HG03060 (cell line): ENCODE data around the gene IGSF21.
"Not testable (repeated sequence)": the region's sequence is repeated elsewhere in the genome, so short reads cannot be mapped to it uniquely, and the experiment has no call there.

Source experiments
- ATAC-seq: cut with Tn5 transposase; IDR thresholded peaks from one replicate; pipeline ENCODE4 v1.9.1; 2021; ENCODE audit warnings: low read depth, moderate number of reproducible peaks; ENCODE audit not compliant: unreplicated experiment

The IGSF21 gene

DNA sequence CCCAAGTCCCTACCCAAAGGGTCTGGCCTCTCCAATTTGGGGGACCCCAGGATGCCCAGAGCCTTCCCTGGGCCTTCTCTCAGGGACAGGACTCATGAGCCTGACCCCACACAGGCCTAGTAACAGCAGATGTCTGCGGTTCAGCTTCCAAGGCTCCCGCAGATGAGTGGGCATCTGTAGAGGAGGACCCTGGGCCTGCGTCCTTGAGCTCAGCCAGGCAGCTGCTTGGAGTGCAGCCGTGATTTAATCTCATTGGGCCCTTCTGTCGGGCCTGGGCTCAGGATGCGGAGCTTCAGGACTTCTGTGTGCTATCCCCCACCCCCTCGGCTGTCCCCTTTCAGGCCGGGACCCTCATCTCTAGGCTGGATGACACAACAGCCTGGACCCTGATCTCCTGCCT is 35.4 kb downstream of the IGSF21 start:
- ATAC-seq, result no peak

GRCh38 chr1:18144062-18144461 is 36.5 kb downstream of the IGSF21 start:
- no peak for ATAC-seq

DNA sequence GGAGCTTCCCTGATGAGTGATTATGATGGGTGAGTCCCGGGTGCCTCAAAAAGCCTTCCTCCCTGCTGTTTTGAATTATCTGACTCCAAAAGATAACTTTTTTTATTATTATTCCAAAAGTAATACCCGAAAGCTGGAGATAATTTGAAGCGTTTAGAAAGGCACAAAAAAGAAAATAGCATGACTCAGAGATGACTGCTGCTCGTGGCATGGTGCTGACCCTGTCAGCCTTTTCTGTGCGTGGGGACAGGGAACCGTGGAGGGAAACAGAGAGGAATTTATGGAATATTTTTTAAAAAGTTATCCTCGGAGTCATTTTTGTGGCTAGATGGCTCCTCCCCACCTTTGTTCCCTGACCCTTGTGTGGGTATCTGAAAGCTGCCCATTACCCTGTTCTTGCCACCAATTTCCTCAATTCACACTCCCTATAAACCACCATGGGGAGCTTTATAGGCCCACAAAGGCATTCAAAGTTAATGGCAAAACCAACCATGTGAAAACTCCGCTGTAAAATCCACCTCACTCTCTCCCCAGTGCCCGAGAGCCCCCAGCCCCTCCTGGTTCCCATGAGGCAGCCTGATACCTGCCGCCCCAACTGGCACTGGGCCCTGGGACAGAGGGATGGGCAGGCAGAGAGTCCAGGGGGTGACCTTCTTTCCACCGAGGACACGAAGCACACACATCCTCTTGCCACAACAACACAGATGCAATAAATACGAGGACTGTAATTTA is 37.5 kb downstream of the IGSF21 start:
- no peak for ATAC-seq

GRCh38 chr1:18145851-18146618 is 38.4 kb downstream of the IGSF21 start:
- ATAC-seq, result no peak

GRCh38 chr1:18146886-18147285 is 39.3 kb downstream of the IGSF21 start:
- no peak for ATAC-seq

GRCh38 chr1:18147672-18148071 is 40.1 kb downstream of the IGSF21 start:
- no peak for ATAC-seq

DNA sequence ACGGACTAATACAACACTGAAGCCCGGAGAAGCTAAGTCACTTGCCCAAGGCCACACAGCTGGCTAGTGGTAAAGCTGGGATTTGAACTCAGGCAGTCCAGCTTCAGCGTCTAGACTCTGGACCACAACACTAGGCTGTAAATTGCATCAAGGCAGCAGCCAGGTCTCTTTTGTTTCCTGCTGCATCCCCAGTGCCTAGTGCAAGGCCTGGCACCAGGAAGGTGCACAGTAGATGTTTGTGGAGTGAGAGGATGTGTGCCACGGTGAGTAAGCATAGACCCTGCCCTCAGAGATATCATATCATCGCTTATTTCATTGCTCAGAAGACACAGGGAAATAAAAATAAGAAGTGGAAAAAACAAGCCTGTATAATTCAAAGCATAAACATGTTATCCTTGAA is 40.9 kb downstream of the IGSF21 start:
- no peak for ATAC-seq

GRCh38 chr1:18149027-18149641 is 41.5 kb downstream of the IGSF21 start:
- ATAC-seq, result no peak

DNA sequence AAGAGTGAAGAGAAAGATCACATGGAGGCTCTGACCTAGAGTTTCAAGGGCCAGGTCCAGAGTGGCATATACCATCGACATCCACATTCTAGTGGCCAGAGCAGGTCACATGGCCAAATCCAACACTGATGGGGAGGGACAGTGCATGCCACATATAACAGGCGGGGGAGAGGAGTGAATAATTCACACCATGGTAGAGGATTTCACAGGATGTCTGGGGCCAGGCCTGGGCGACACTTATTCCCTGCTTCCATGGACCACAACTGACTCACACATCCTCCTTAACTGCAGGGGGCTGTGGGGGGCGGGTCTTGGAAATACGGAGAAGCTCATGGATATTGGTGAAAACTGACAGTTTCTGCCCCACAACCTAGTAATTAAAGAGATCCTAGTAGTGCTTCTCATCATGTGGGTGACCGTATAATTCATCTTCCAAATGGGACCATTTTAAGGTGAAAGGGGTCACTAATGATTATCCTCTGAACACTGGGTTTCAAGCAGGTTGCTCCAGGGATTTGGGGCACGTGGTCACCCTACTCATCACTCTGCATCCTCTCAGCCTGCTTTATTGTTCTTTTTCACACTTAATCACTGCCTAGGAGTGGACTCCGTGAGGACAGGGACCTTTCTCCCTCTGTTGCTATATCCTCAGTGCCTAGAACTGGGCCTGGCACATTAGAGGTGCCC is 44.0 kb downstream of the IGSF21 start:
- ATAC-seq, result no peak

DNA sequence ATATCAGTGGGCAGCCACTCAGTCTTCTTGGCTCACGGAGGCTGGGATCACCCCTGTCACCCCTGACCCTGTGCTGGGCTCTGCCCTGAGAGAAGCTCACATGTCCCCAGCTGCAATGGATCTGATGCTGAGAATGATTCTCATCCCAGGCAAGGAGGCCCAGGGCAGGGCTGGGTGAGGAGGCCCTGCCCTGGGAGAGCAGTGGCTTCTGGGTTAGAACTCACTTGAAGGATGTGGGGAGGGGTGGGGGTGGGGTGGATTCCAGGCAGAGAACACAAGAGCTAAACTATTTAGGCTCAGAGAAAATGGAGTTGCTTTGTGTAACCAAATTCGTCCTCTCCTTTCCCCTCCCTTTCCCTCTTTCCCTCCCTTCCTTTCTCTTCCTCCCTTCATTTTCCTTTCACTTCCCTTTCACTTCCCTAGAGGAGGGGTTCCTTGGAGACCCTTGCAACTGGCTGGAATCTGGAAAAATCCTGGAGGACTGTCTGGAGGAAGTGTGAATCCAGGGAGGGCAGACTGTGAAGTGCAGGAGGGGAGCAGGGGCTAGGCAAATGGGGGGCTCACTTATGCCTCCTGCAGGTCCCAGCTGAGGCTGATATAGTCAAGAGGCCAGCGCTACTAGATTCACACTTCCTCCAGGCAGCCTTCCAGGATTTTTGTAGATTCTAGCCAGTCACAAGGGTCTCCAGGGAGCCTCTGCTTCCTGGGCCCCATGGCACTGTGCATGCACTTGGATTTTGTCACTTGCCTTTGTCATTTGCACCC is 47.0 kb downstream of the IGSF21 start:
- ATAC-seq, result no peak

DNA sequence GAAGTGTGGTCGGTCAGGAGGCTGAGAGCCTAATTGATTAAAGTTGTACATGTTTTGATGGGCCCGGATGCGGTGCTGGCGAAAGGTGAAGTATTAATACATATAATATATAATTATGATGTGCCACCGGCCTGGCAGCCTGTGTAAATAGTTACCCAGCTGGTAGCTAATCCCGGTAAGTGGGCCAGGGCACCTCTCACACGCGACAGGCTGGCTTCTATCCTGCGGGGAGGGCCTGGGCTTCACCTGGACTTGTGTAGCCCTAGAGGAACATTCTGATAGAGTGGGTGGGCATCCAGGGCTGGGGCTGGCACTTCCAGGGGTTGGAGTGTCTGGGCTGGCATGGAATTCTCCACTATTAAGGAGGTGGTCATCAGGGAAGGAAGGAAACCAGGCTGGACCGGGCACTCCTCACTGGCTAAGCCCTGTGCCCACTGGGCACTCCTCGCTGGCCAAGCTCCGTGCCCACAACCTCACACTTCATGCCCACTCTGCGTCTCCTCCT is 48.3 kb downstream of the IGSF21 start:
- no peak for ATAC-seq

- ATAC-seq, result no peak
These were observed 49.8 kb downstream of the IGSF21 start for GRCh38 chr1:18157352-18157751.

DNA sequence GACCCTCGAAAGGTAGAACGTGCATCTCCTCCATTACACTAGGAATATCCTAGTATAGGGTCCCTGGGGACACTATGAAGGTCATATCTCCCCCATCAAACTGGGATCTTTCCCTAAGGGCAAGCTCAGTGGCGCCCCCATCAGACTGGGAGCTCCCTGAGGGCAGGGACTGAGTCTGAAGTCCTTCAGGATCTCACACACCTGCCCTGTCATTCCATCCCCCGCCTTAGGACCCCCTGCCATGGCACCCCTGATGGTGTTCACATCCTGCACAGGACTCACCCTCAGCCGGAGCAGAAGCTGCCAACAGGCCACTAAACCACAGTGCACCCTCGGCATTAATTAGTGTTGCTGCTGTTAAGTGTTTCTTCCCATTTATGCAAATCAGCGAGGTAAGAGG is 50.4 kb downstream of the IGSF21 start:
- no peak for ATAC-seq

DNA sequence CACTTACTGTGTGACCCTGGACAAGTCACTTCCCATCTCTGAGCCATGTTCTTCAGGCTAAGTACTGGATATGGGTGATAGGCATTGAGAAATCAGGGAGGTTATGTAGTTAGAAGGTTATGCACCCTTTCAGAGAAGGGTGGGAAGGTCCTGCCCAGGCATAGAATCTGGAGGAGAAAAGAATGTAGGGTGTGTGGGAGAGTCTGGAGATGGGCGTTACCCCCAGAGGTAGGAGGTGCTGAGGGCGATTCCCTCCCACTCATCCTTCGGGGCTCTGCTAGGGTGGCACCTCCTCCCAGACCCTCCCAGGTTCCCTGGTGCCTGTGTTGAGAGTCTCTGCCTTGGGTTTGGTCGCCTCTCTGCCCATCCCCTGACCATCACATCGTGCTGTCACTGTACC is 51.1 kb downstream of the IGSF21 start:
- no peak for ATAC-seq

DNA sequence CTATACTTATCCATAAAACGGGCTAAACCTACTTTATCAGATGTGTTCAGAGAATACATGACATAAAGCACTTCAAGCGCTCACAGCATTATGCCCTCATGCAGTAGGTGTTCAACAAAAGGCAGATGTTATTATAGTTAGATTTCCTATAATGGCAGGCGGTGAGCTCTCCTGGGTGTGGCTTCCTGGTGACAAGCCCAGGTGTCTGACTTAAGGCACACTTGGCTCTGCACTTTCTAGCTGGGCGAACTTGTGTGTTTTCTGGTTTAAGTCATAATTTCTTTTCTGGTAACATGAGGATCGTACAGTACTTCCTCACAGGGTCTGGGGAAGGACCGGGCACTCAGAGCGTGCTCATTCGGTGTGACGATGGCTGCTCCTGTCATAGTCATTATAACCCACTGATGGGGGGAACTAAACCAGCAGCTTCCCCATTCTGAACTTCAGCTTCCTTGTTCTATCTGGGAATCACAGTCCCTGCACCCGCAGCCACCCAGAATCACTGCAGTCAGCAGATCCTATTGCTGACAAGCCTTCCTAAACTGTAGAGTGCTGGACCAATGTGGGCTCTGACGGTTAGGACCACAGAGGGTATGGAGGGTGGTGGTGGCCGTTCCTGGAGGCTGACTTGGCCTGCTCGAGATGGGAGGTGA is 52.8 kb downstream of the IGSF21 start:
- ATAC-seq, result no peak

DNA sequence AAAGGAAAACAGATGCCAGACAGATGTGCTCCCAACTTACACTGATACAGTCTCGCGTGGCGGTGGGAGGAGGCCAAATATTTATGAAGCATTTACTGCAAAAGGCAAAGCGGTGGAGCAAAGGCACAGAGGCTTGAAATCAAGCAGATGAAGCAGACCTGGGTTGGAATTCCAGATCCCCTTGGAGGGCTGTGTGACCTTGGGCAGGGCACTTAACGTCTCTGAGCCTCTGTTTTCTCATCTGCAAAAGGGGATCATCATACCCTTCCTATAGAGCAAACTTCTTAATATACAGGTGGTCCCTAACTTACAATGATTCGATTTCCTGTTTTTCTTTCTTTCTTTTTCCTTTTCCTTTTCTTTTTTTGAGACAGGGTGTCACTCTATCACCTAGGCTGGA is 54.1 kb downstream of the IGSF21 start:
- no peak for ATAC-seq

DNA sequence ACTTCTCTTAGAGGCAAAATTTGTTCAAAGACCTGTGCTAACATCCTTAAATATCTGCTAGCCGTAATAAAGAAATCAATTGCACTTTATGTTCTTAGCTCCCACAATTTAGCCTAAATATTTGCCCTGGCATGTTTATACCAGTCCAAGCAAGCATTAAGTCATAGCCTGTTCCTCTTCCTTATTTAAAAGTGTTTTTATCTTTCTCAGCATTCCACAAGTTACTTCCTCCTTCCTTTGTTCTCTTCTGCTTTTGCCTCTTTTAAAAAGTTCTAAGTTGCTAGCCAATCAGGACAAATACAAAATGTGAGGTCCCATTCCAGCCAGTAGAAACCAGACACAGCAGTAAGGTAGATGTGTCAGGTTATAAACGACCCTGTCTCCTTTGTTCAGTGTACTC is 58.0 kb downstream of the IGSF21 start:
- not testable (repeated sequence) for ATAC-seq

DNA sequence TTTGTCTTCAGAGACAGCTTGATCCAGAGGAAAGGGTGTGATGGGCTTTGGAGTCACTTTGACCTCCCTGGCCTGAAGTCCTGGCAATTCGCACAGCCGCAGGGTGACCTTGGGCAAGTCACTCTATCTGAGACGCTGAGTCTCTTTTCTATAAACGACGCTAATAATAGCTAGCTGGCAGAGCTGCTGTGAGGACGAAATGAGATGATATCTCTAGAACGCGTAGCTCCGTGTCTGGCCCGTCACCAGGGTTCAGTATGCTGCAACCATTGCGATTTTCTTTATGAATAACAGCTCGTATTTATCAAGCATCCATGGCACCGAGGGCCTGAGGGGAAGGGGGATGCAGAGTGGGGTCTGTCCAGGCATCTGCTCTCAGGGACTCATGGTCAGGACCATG is 58.7 kb downstream of the IGSF21 start:
- no peak for ATAC-seq

GRCh38 chr1:18166929-18167328 is 59.3 kb downstream of the IGSF21 start:
- no peak for ATAC-seq

DNA sequence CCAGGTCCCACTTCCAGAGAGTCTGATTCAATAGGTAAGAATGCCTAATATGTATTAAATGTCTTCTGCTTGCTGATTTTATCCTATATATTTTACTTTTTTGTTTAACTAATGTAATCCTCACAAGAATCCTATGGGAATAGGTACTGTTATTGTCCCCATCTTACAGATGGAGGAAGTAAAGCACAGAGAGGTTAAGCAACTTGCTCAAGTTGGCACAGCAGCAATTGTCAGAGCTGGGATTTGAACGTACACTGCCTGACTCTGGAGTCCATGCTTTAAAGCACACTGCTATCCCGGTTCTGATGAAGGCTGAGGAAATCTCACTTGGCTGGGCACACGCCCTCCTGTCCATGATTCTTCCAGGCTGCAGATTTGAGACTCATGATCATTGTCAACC is 62.8 kb downstream of the IGSF21 start:
- ATAC-seq, result no peak
